GM21786 (cell line): ENCODE measurements around the gene ATOSB.

Source experiments
- ATAC-seq: cut with Tn5 transposase; IDR thresholded peaks from one replicate; pipeline ENCODE4 v1.9.1; 2021; ENCODE audit not compliant: unreplicated experiment

Gene ATOSB

GRCh38 chr9:35096035-35096849 is 19.4 kb downstream of the ATOSB start, which contains the start of gene PIGO:
PIGO (minus strand) TSS chr9:35096591; CDS start chr9:35095565, 1,026 bp downstream.
- ATAC-seq: peak; percentile 90

- ATAC-seq: no peak
These were observed 24.1 kb downstream of the ATOSB start for GRCh38 chr9:35091536-35091935.

- no peak for ATAC-seq
These were observed 26.2 kb downstream of the ATOSB start for GRCh38 chr9:35089434-35089833.

GRCh38 chr9:35085078-35085477 is 30.6 kb downstream of the ATOSB start:
- no peak for ATAC-seq

GRCh38 chr9:35079426-35080341 is 36.0 kb downstream of the ATOSB start, which contains the start of gene FANCG:
FANCG (minus strand) TSS chr9:35079942; CDS start chr9:35079524, 418 bp downstream.
- peak; percentile 90 for ATAC-seq

- no peak for ATAC-seq
These were observed 36.6 kb downstream of the ATOSB start for GRCh38 chr9:35079041-35079425.

GRCh38 chr9:35078066-35078465 is 37.6 kb downstream of the ATOSB start:
- no peak for ATAC-seq

- no peak for ATAC-seq
These were observed 38.8 kb downstream of the ATOSB start for GRCh38 chr9:35076848-35077247.

- ATAC-seq: no peak
These were observed 40.3 kb downstream of the ATOSB start for GRCh38 chr9:35075358-35075757.

- ATAC-seq: no peak
These were observed 40.9 kb downstream of the ATOSB start for GRCh38 chr9:35074791-35075190.

GRCh38 chr9:35074141-35074540 is 41.5 kb downstream of the ATOSB start:
- no peak for ATAC-seq

GRCh38 chr9:35073279-35073612 is 42.4 kb downstream of the ATOSB start:
- no peak for ATAC-seq

- ATAC-seq: peak; percentile 86
These were observed 43.0 kb downstream of the ATOSB start, which contains the start of gene VCP for GRCh38 chr9:35072461-35073278. VCP (minus strand) TSS chr9:35072625; CDS start chr9:35072353, 272 bp downstream.

GRCh38 chr9:35071814-35072460 is 43.7 kb downstream of the ATOSB start:
- ATAC-seq: peak; percentile 39

- no peak for ATAC-seq
These were observed 44.5 kb downstream of the ATOSB start for GRCh38 chr9:35070823-35071813.

GRCh38 chr9:35069020-35069419 is 46.6 kb downstream of the ATOSB start:
- no peak for ATAC-seq

GRCh38 chr9:35067056-35067455 is 48.6 kb downstream of the ATOSB start:
- ATAC-seq: no peak

- no peak for ATAC-seq
These were observed 55.0 kb downstream of the ATOSB start for GRCh38 chr9:35060548-35061207.

GRCh38 chr9:35059438-35059837 is 56.2 kb downstream of the ATOSB start:
- ATAC-seq: no peak
